ENCODE results near the gene MAPRE3.

The MAPRE3 gene

GRCh38 chr2:26975656-26976055 lies 5.2 kb downstream of the MAPRE3 start:
- TF ChIP-seq Cebpa-rat (IDR thresholded peaks at IDR 0.05) = no peak
- peaks cover 0 to 13% (median 4%) of the 10 kb centered on the region in 11 experiments; a peak in 5 of 22 replicates for H4K20me1 ChIP-seq
- H3K9ac ChIP-seq = no peak overlapping the region
- H3K27ac ChIP-seq = no peak overlapping the region
- no peaks in the 10 kb centered on the region for H3K9me3 ChIP-seq (replicated peaks in 1 of 11)
- no peaks in the 10 kb centered on the region for H3K36me3 ChIP-seq
- H3K4me1 ChIP-seq = peaks cover 5 to 11% (median 7%) of the 10 kb centered on the region in 10 experiments; a peak in 17 of 20 replicates
- peaks cover 15 to 26% (median 21%) of the 10 kb centered on the region in 11 experiments; a peak in 21 of 22 replicates for H3K27me3 ChIP-seq
- H3K4me2 ChIP-seq = no peak overlapping the region
- no peak overlapping the region for H3K4me3 ChIP-seq

GRCh38 chr2:26976237-26976636 lies 5.8 kb downstream of the MAPRE3 start:
- Histone ChIP-seq H3K4me1 (peaks cover 1 to 7% (median 4%) of the 10 kb centered on the region in 10 experiments; a peak in 17 of 20 replicates), H3K27me3 (peaks cover 13 to 21% (median 15%) of the 10 kb centered on the region in 11 experiments; a peak in 21 of 22 replicates), H3K4me2 (no peak overlapping the region), H3K36me3 (no peaks in the 10 kb centered on the region), H3K4me3 (no peak overlapping the region), H3K9me3 (replicated peaks in 1 of 11) (no peaks in the 10 kb centered on the region), H3K27ac (no peak overlapping the region), H3K9ac (no peak overlapping the region), H4K20me1 (peaks cover 0 to 11% (median 4%) of the 10 kb centered on the region in 11 experiments; a peak in 5 of 22 replicates)
- TF ChIP-seq Cebpa-rat (IDR thresholded peaks at IDR 0.05) = no peak

- Histone ChIP-seq H3K36me3 (no peaks in the 10 kb centered on the region), H3K4me1 (no peaks in the 10 kb centered on the region), H3K27ac (no peak overlapping the region), H4K20me1 (peaks cover 0 to 12% (median 4%) of the 10 kb centered on the region in 11 experiments; a peak in 4 of 22 replicates), H3K4me3 (no peak overlapping the region), H3K4me2 (no peak overlapping the region), H3K9ac (no peak overlapping the region), H3K27me3 (peaks cover 5 to 13% (median 8%) of the 10 kb centered on the region in 11 experiments; a peak in 17 of 22 replicates), H3K9me3 (replicated peaks in 1 of 11) (no peaks in the 10 kb centered on the region)
- no peak for TF ChIP-seq Cebpa-rat (IDR thresholded peaks at IDR 0.05)
These were observed 6.6 kb downstream of the MAPRE3 start for GRCh38 chr2:26977012-26977411.

GRCh38 chr2:26978061-26978596 lies 7.7 kb downstream of the MAPRE3 start:
- Histone ChIP-seq H3K4me3 (no peak overlapping the region), H3K27me3 (peaks cover 0 to 2% (median 0%) of the 10 kb centered on the region in 11 experiments; a peak in 2 of 22 replicates), H3K4me1 (no peaks in the 10 kb centered on the region), H3K27ac (no peak overlapping the region), H3K36me3 (no peaks in the 10 kb centered on the region), H3K4me2 (no peak overlapping the region), H3K9ac (no peak overlapping the region), H4K20me1 (peaks cover 0 to 11% (median 0%) of the 10 kb centered on the region in 11 experiments; a peak in 2 of 22 replicates), H3K9me3 (replicated peaks in 1 of 11) (no peaks in the 10 kb centered on the region)
- TF ChIP-seq Cebpa-rat (IDR thresholded peaks at IDR 0.05) = no peak

- Histone ChIP-seq H4K20me1 (peaks cover 0 to 12% (median 0%) of the 10 kb centered on the region in 11 experiments; a peak in 2 of 22 replicates), H3K4me2 (peak overlapping the region in 1 of 11 experiments; percentile 17; a peak in 1 of 22 replicates), H3K27me3 (no peaks in the 10 kb centered on the region), H3K9me3 (replicated peaks in 1 of 11) (no peaks in the 10 kb centered on the region), H3K9ac (no peak overlapping the region), H3K36me3 (no peaks in the 10 kb centered on the region), H3K27ac (no peak overlapping the region), H3K4me1 (no peaks in the 10 kb centered on the region), H3K4me3 (no peak overlapping the region)
- TF ChIP-seq Cebpa-rat (IDR thresholded peaks at IDR 0.05) = no peak
These were observed 9.3 kb downstream of the MAPRE3 start for GRCh38 chr2:26979741-26980140.

GRCh38 chr2:26980971-26981370 lies 10.5 kb downstream of the MAPRE3 start:
- no peaks in the 10 kb centered on the region for H3K27me3 ChIP-seq
- no peak overlapping the region for H3K27ac ChIP-seq
- peaks cover 0 to 16% (median 0%) of the 10 kb centered on the region in 11 experiments; a peak in 2 of 22 replicates for H4K20me1 ChIP-seq
- H3K9me3 ChIP-seq (replicated peaks in 1 of 11) = no peaks in the 10 kb centered on the region
- no peaks in the 10 kb centered on the region for H3K4me1 ChIP-seq
- no peak overlapping the region for H3K9ac ChIP-seq
- no peak for TF ChIP-seq Cebpa-rat (IDR thresholded peaks at IDR 0.05)
- H3K4me2 ChIP-seq = no peak overlapping the region
- no peaks in the 10 kb centered on the region for H3K36me3 ChIP-seq
- no peak overlapping the region for H3K4me3 ChIP-seq

- no peak overlapping the region for H3K9ac ChIP-seq
- no peaks in the 10 kb centered on the region for H3K9me3 ChIP-seq (replicated peaks in 1 of 11)
- H3K36me3 ChIP-seq = no peaks in the 10 kb centered on the region
- H3K4me3 ChIP-seq = no peak overlapping the region
- H3K4me2 ChIP-seq = no peak overlapping the region
- H3K27me3 ChIP-seq = no peaks in the 10 kb centered on the region
- H3K27ac ChIP-seq = no peak overlapping the region
- H3K4me1 ChIP-seq = no peaks in the 10 kb centered on the region
- no peak for TF ChIP-seq Cebpa-rat (IDR thresholded peaks at IDR 0.05)
- peaks cover 0 to 17% (median 0%) of the 10 kb centered on the region in 11 experiments; a peak in 2 of 22 replicates for H4K20me1 ChIP-seq
These were observed 11.8 kb downstream of the MAPRE3 start for GRCh38 chr2:26982102-26982742.

GRCh38 chr2:26983746-26984145 lies 13.3 kb downstream of the MAPRE3 start:
- no peak for TF ChIP-seq Cebpa-rat (IDR thresholded peaks at IDR 0.05)
- H3K9me3 ChIP-seq (replicated peaks in 1 of 11) = no peaks in the 10 kb centered on the region
- H3K9ac ChIP-seq = no peak overlapping the region
- no peaks in the 10 kb centered on the region for H3K36me3 ChIP-seq
- no peaks in the 10 kb centered on the region for H3K27me3 ChIP-seq
- H3K4me1 ChIP-seq = peaks cover 0 to 3% (median 0%) of the 10 kb centered on the region in 10 experiments; a peak in 1 of 20 replicates
- H3K4me3 ChIP-seq = no peak overlapping the region
- H3K4me2 ChIP-seq = no peak overlapping the region
- H3K27ac ChIP-seq = no peak overlapping the region
- peaks cover 0 to 19% (median 0%) of the 10 kb centered on the region in 11 experiments; a peak in 1 of 22 replicates for H4K20me1 ChIP-seq

- Histone ChIP-seq H3K4me3 (no peak overlapping the region), H3K27me3 (peaks cover 0 to 15% (median 2%) of the 10 kb centered on the region in 11 experiments; a peak in 6 of 22 replicates), H3K4me2 (no peak overlapping the region), H4K20me1 (peaks cover 0 to 36% (median 0%) of the 10 kb centered on the region in 11 experiments; a peak in 3 of 22 replicates), H3K4me1 (peaks cover 0 to 4% (median 0%) of the 10 kb centered on the region in 10 experiments; a peak in 1 of 20 replicates), H3K27ac (no peak overlapping the region), H3K36me3 (no peaks in the 10 kb centered on the region), H3K9me3 (replicated peaks in 1 of 11) (no peaks in the 10 kb centered on the region), H3K9ac (no peak overlapping the region)
- no peak for TF ChIP-seq Cebpa-rat (IDR thresholded peaks at IDR 0.05)
These were observed 15.4 kb downstream of the MAPRE3 start for GRCh38 chr2:26985807-26986206.

Data from BLaER1 treated with 17β-estradiol and CSF1 and Interleukin-3, amounts not matched to agents 10 nM and 100 nM (cell line).